Lower lobe of right lung (tissue), 2 donors: ENCODE data around the gene ITGA3. TPM values are rescaled to one million over a fixed set of nuclear protein-coding genes. Genes with fewer than 3 reads are reported as not detected.

ENCODE experiments used
- ATAC-seq, 2 donors: fragments of 200-7000 bp; cut with Tn5 transposase; one replicate each; pipeline ENCODE4 v1.9.1; 2020 to 2022; ENCODE audit warnings: mild to moderate bottlenecking in 2 of 2, moderate library complexity in 2 of 2
- DNase-seq: peaks from one replicate; pipeline ENCODE4 v3.0.0-alpha.2; 2020
- H3K27ac ChIP-seq: fragments of 200-600 bp; one replicate; pipeline ENCODE4 v1.8.0; 2022
- H3K27me3 ChIP-seq: fragments of 200-600 bp; one replicate; pipeline ENCODE4 v1.8.0; 2022; ENCODE audit warnings: low read depth
- H3K36me3 ChIP-seq: fragments of 200-600 bp; one replicate; pipeline ENCODE4 v1.8.0; 2022; ENCODE audit warnings: mild to moderate bottlenecking
- H3K4me1 ChIP-seq: fragments of 200-600 bp; one replicate; pipeline ENCODE4 v1.8.0; 2022
- H3K4me3 ChIP-seq: fragments of 200-600 bp; one replicate; pipeline ENCODE4 v1.8.0; 2022; ENCODE audit warnings: mild to moderate bottlenecking
- H3K9me3 ChIP-seq: fragments of 200-600 bp; one replicate; pipeline ENCODE4 v1.8.0; 2022
- intact Hi-C: fragments of 100-400 bp; cut with DNase I; formaldehyde crosslinking; loops from one replicate; pipeline ENCODE4 v1.11.0; 2022
- total RNA-seq: library from RNA; stranded (reverse); fragmentation: NEBNext Ultra II Directional; extraction: Animal tissue kit (Norgen Biotek cat#: 25700); gene quantifications from one replicate; pipeline ENCODE4 v1.2.1, GENCODE V29; 2021
- TF ChIP-seq, protein P1 (sequence below): fragments of 200-600 bp; IDR thresholded peaks from one replicate; pipeline ENCODE4 v1.8.0; 2022; ENCODE audit warnings: antibody characterized with exemption, mild to moderate bottlenecking
- donor health status: DM: no; HTN: yes; CAD: no; lungs with severe emphysema.

The ITGA3 gene
- total RNA-seq, 1 donor from 2014 or later = 162 TPM

- H3K9me3 ChIP-seq = no peaks in the 10 kb centered on the region
- ATAC-seq = no peak
- H3K4me1 ChIP-seq = peaks cover 28% of the 10 kb centered on the region
- DNase-seq = no peak
- H3K4me3 ChIP-seq = no peak overlapping the region
- H3K27ac ChIP-seq = no peak overlapping the region
- H3K27me3 ChIP-seq = peaks cover 5% of the 10 kb centered on the region
- intact Hi-C loops = no loop called here
- TF ChIP-seq, protein P1, sequence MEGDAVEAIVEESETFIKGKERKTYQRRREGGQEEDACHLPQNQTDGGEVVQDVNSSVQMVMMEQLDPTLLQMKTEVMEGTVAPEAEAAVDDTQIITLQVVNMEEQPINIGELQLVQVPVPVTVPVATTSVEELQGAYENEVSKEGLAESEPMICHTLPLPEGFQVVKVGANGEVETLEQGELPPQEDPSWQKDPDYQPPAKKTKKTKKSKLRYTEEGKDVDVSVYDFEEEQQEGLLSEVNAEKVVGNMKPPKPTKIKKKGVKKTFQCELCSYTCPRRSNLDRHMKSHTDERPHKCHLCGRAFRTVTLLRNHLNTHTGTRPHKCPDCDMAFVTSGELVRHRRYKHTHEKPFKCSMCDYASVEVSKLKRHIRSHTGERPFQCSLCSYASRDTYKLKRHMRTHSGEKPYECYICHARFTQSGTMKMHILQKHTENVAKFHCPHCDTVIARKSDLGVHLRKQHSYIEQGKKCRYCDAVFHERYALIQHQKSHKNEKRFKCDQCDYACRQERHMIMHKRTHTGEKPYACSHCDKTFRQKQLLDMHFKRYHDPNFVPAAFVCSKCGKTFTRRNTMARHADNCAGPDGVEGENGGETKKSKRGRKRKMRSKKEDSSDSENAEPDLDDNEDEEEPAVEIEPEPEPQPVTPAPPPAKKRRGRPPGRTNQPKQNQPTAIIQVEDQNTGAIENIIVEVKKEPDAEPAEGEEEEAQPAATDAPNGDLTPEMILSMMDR = no peak
- peaks cover 61% of the 10 kb centered on the region for H3K36me3 ChIP-seq
Observed at GRCh38 chr17:50135316-50136095, 79.6 kb downstream of the ITGA3 start.

GRCh38 chr17:50136096-50136687, 80.3 kb downstream of the ITGA3 start:
- peaks cover 31% of the 10 kb centered on the region for H3K4me1 ChIP-seq
- H3K27me3 ChIP-seq = no peaks in the 10 kb centered on the region
- DNase-seq = no peak
- H3K9me3 ChIP-seq = no peaks in the 10 kb centered on the region
- TF ChIP-seq, protein P1 = no peak
- no peak overlapping the region for H3K4me3 ChIP-seq
- H3K27ac ChIP-seq = no peak overlapping the region
- intact Hi-C loops = no loop called here
- peaks cover 68% of the 10 kb centered on the region for H3K36me3 ChIP-seq
- ATAC-seq = no peak

GRCh38 chr17:50137042-50137441, 81.1 kb downstream of the ITGA3 start:
- TF ChIP-seq, protein P1 = no peak
- intact Hi-C loops = no loop called here
- Histone ChIP-seq H3K9me3 (no peaks in the 10 kb centered on the region), H3K27me3 (no peaks in the 10 kb centered on the region), H3K4me1 (peaks cover 40% of the 10 kb centered on the region), H3K4me3 (no peak overlapping the region), H3K36me3 (peaks cover 76% of the 10 kb centered on the region), H3K27ac (no peak overlapping the region)
- no peak for ATAC-seq
- DNase-seq = no peak

- DNase-seq = no peak
- H3K36me3 ChIP-seq = peaks cover 97% of the 10 kb centered on the region
- no peaks in the 10 kb centered on the region for H3K9me3 ChIP-seq
- no peaks in the 10 kb centered on the region for H3K27me3 ChIP-seq
- peaks cover 34% of the 10 kb centered on the region for H3K4me1 ChIP-seq
- peak overlapping the region; percentile 9 for H3K27ac ChIP-seq
- H3K4me3 ChIP-seq = no peak overlapping the region
- ATAC-seq = no peak
- intact Hi-C loops = no loop called here
- TF ChIP-seq, protein P1 = no peak
Observed at GRCh38 chr17:50139185-50139783, 83.4 kb downstream of the ITGA3 start.

Other genes with a start within 250 kb of the ITGA3 start
- not detected for gene TAC4, start 208.0 kb upstream of the ITGA3 start, total RNA-seq
- gene DLX4, start 86.9 kb upstream of the ITGA3 start, total RNA-seq = 3.0 TPM
- 0.38 TPM for gene DLX3, start 60.9 kb upstream of the ITGA3 start, total RNA-seq
- gene PDK2, start 39.2 kb downstream of the ITGA3 start, total RNA-seq = 35.7 TPM
- 9.2 TPM for gene SAMD14, start 74.0 kb downstream of the ITGA3 start, total RNA-seq
- gene PPP1R9B, start 94.6 kb downstream of the ITGA3 start, total RNA-seq = 92.6 TPM
- gene SGCA, start 109.9 kb downstream of the ITGA3 start, total RNA-seq = 9.1 TPM
- 142 TPM for gene COL1A1, start 145.5 kb downstream of the ITGA3 start, total RNA-seq
- gene TMEM92, start 218.4 kb downstream of the ITGA3 start, total RNA-seq = 9.2 TPM